Femur (tissue), 1 donor: Measurements from ENCODE around the gene EMB.
A peak's percentile ranks its signal among the peaks of the same experiment; 100 is the strongest.
"Not testable (repeated sequence)": the region's sequence is repeated elsewhere in the genome, so short reads cannot be mapped to it uniquely, and the experiment has no call there.

ENCODE experiments used
- DNase-seq: peaks from one replicate; pipeline ENCODE4 v3.0.0-alpha.2; 2017

Gene EMB

GRCh38 chr5:50421184-50421950 lies 19.7 kb downstream of the EMB start:
- DNase-seq = not testable (repeated sequence)

- no peak for DNase-seq
Observed at GRCh38 chr5:50420343-50420935, 20.6 kb downstream of the EMB start.

- DNase-seq = not testable (repeated sequence)
Observed at GRCh38 chr5:50419656-50420055, 21.4 kb downstream of the EMB start.

- DNase-seq = not testable (repeated sequence)
Observed at GRCh38 chr5:50416637-50417036, 24.5 kb downstream of the EMB start.

- DNase-seq = no peak
Observed at GRCh38 chr5:50415912-50416311, 25.2 kb downstream of the EMB start.

- DNase-seq = not testable (repeated sequence)
Observed at GRCh38 chr5:50410932-50411331, 30.2 kb downstream of the EMB start.

- no peak for DNase-seq
Observed at GRCh38 chr5:50406877-50407276, 34.2 kb downstream of the EMB start.

- peak; percentile 50 for DNase-seq
Observed at GRCh38 chr5:50401336-50401735, 39.8 kb downstream of the EMB start.

- not testable (repeated sequence) for DNase-seq
Observed at GRCh38 chr5:50393925-50394609, 47.0 kb downstream of the EMB start.

GRCh38 chr5:50392289-50392688 lies 48.8 kb downstream of the EMB start:
- DNase-seq = not testable (repeated sequence)

GRCh38 chr5:50384381-50384780 lies 56.7 kb downstream of the EMB start:
- DNase-seq = not testable (repeated sequence)

GRCh38 chr5:50376696-50377095 lies 64.4 kb downstream of the EMB start:
- DNase-seq = not testable (repeated sequence)

GRCh38 chr5:50369287-50370033 lies 71.6 kb downstream of the EMB start:
- not testable (repeated sequence) for DNase-seq

GRCh38 chr5:50365426-50366251 lies 75.4 kb downstream of the EMB start:
- DNase-seq = no peak

- DNase-seq = not testable (repeated sequence)
Observed at GRCh38 chr5:50364535-50365309, 76.4 kb downstream of the EMB start.

GRCh38 chr5:50359187-50359586 lies 81.9 kb downstream of the EMB start:
- DNase-seq = no peak

- DNase-seq = no peak
Observed at GRCh38 chr5:50352382-50352781, 88.7 kb downstream of the EMB start.
